CD4-positive, alpha-beta T cell treated with Interleukin-4 for 1 hour (primary cell): ENCODE data around the gene MCTP2.

Experiments
- DNase-seq, 2 donors: peaks; one replicate each; pipeline ENCODE4 v3.0.0-alpha.2; 2020 to 2022

MCTP2 gene

GRCh38 chr15:94263341-94264273 is 32.2 kb downstream of the MCTP2 start:
- no peak for DNase-seq

GRCh38 chr15:94265009-94265408 is 33.6 kb downstream of the MCTP2 start:
- DNase-seq, result no peak

GRCh38 chr15:94265982-94266381 is 34.6 kb downstream of the MCTP2 start:
- no peak for DNase-seq

GRCh38 chr15:94266789-94267188 is 35.4 kb downstream of the MCTP2 start:
- no peak for DNase-seq

- DNase-seq, result no peak
Measured at GRCh38 chr15:94269954-94270353, 38.6 kb downstream of the MCTP2 start.

- no peak for DNase-seq
Measured at GRCh38 chr15:94270570-94270969, 39.2 kb downstream of the MCTP2 start.

- DNase-seq, result peak in 1 of 2 donors; percentile 58
Measured at GRCh38 chr15:94272251-94272898, 41.0 kb downstream of the MCTP2 start.

GRCh38 chr15:94273826-94274225 is 42.5 kb downstream of the MCTP2 start:
- no peak for DNase-seq

- DNase-seq, result no peak
Measured at GRCh38 chr15:94274745-94275144, 43.4 kb downstream of the MCTP2 start.

GRCh38 chr15:94277485-94277884 is 46.1 kb downstream of the MCTP2 start:
- DNase-seq, result no peak

GRCh38 chr15:94279736-94280135 is 48.4 kb downstream of the MCTP2 start:
- DNase-seq, result no peak

GRCh38 chr15:94280301-94280700 is 48.9 kb downstream of the MCTP2 start:
- DNase-seq, result no peak

- DNase-seq, result no peak
Measured at GRCh38 chr15:94282269-94283250, 51.2 kb downstream of the MCTP2 start.

- DNase-seq, result no peak
Measured at GRCh38 chr15:94286583-94286982, 55.2 kb downstream of the MCTP2 start.

- peak; percentile 65 to 81 for DNase-seq
Measured at GRCh38 chr15:94287794-94288246, 56.5 kb downstream of the MCTP2 start.

- DNase-seq, result no peak
Measured at GRCh38 chr15:94290730-94291129, 59.4 kb downstream of the MCTP2 start.

- no peak for DNase-seq
Measured at GRCh38 chr15:94293411-94294402, 62.3 kb downstream of the MCTP2 start.

- no peak for DNase-seq
Measured at GRCh38 chr15:94294556-94294955, 63.2 kb downstream of the MCTP2 start.

- DNase-seq, result no peak
Measured at GRCh38 chr15:94295275-94295674, 63.9 kb downstream of the MCTP2 start.

GRCh38 chr15:94296717-94297116 is 65.4 kb downstream of the MCTP2 start:
- no peak for DNase-seq

- peak in 1 of 2 donors; percentile 35 for DNase-seq
Measured at GRCh38 chr15:94297558-94297957, 66.2 kb downstream of the MCTP2 start.

GRCh38 chr15:94298364-94298763 is 67.0 kb downstream of the MCTP2 start:
- DNase-seq, result no peak
